Ascending aorta (tissue), 2 donors: ENCODE measurements around the gene RASL10A. TPM values are rescaled to one million over a fixed set of nuclear protein-coding genes. Genes with fewer than 3 reads are reported as not detected.

Source experiments
- DNase-seq, 2 donors: peaks; one replicate each; pipeline ENCODE4 v3.0.0-alpha.2; 2019; ENCODE audit warnings: low spot score in 2 of 2
- H3K27ac ChIP-seq, 2 donors: fragments of 200-600 bp; sonication (generic); one replicate each; pipeline ENCODE4 v1.5.1; 2016 to 2017; ENCODE audit warnings: mild to moderate bottlenecking in 1 of 2
- H3K27me3 ChIP-seq: fragments of 200-600 bp; sonication (generic); one replicate; pipeline ENCODE4 v1.5.1; 2017
- H3K36me3 ChIP-seq, 2 donors: fragments of 200-600 bp; sonication (generic); one replicate each; pipeline ENCODE4 v1.5.1; 2016
- H3K4me1 ChIP-seq, 2 donors: fragments of 200-600 bp; sonication (generic); one replicate each; pipeline ENCODE4 v1.5.1; 2016 to 2017; ENCODE audit warnings: mild to moderate bottlenecking in 1 of 2
- H3K4me3 ChIP-seq, 2 donors: fragments of 200-600 bp; sonication (generic); one replicate each; pipeline ENCODE4 v1.5.1; 2016 to 2017; ENCODE audit warnings: mild to moderate bottlenecking in 1 of 2
- H3K9me3 ChIP-seq, 2 donors: fragments of 200-600 bp; sonication (generic); one replicate each; pipeline ENCODE4 v1.5.1; 2016
- CTCF ChIP-seq, 3 experiments: fragments of 200-600 bp in 2 of 3; fragments of 450-650 bp in 1 of 3; sonication (generic) in 2 of 3; IDR thresholded peaks; one replicate each; pipeline ENCODE4 v1.5.1; 2016 to 2019; ENCODE audit warnings: antibody characterized with exemption in 3 of 3, mild to moderate bottlenecking in 1 of 3, moderate library complexity in 1 of 3
- intact Hi-C: fragments of 100-400 bp; cut with DNase I; formaldehyde crosslinking; loops from one replicate; pipeline ENCODE4 v1.15.1; 2023
- total RNA-seq: library from RNA; depleted of rRNA; stranded (reverse); fragments of >200 nt; gene quantifications from one replicate; pipeline ENCODE4 v1.1.0, GENCODE V29; 2016

Gene RASL10A
- total RNA-seq, 1 donor from 2014 or later: not detected

DNA sequence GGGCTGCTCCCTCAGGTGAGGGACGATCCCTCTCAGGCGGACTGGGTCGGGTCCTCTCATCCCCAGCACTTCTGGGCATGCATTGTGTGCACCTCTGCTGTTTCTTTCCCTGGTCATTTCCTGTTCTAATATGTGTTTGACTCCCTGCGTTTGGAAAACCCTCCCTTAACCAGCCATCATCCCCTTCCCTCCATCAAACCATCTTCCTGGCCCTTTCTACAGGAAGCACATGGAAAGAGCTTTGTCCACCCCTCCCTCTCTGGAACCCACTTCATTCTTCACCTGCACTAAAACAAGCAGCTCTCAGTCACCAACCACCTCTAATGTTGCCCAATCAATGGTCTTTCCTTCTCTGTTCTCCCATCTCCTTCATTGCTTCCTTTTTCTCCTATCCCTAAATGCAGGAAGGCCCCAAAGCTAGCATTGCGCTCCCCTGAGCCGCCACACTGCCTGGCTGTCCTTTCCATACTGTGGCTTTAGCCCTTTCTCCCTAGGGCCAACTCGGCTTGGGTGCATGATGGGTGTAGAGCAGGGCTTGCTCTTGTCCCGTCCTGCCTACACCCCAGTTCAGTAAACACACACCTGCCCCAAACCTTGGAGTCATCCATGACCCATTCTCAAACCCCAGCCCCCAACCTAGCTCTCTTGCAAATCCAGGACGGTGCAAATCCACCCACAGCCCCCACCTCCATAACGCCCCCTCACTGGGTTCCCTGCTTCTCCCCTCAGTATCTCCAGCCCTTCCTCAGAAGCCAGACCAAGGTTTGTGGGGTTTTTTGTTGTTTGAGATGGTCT, 14.5 kb downstream of the RASL10A start:
- H3K36me3 ChIP-seq: peaks cover 50 to 51% of the 10 kb centered on the region in 2 donors
- peaks cover 0 to 13% of the 10 kb centered on the region in 2 donors for H3K4me1 ChIP-seq
- intact Hi-C loops: no loop called here
- TF ChIP-seq CTCF (IDR thresholded peaks at IDR 0.05): no peak
- no peaks in the 10 kb centered on the region for H3K9me3 ChIP-seq
- no peak overlapping the region for H3K4me3 ChIP-seq
- no peaks in the 10 kb centered on the region for H3K27me3 ChIP-seq
- no peak for DNase-seq
- no peak overlapping the region for H3K27ac ChIP-seq

DNA sequence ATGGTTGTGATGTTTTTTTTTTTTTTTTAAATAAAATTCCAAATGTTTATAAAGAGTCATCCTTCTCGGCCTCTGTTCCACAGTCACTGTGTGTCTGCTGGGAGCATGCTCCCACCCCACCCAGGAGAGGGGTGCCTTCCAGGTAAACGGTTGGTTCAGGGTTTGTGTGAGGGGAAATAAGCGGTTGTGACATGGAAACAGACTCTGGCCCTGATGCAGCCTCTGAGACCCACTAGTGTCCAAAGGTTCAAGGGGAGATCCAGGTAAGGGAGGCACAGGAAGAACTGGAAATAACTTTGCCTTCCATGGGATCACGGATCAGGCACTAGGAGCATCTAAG, 15.1 kb downstream of the RASL10A start:
- Histone ChIP-seq H3K27me3 (no peaks in the 10 kb centered on the region), H3K9me3 (no peaks in the 10 kb centered on the region), H3K4me3 (no peak overlapping the region), H3K36me3 (peaks cover 55 to 56% of the 10 kb centered on the region in 2 donors), H3K4me1 (peaks cover 0 to 13% of the 10 kb centered on the region in 2 donors), H3K27ac (no peak overlapping the region)
- intact Hi-C loops: no loop called here
- no peak for TF ChIP-seq CTCF (IDR thresholded peaks at IDR 0.05)
- no peak for DNase-seq

DNA sequence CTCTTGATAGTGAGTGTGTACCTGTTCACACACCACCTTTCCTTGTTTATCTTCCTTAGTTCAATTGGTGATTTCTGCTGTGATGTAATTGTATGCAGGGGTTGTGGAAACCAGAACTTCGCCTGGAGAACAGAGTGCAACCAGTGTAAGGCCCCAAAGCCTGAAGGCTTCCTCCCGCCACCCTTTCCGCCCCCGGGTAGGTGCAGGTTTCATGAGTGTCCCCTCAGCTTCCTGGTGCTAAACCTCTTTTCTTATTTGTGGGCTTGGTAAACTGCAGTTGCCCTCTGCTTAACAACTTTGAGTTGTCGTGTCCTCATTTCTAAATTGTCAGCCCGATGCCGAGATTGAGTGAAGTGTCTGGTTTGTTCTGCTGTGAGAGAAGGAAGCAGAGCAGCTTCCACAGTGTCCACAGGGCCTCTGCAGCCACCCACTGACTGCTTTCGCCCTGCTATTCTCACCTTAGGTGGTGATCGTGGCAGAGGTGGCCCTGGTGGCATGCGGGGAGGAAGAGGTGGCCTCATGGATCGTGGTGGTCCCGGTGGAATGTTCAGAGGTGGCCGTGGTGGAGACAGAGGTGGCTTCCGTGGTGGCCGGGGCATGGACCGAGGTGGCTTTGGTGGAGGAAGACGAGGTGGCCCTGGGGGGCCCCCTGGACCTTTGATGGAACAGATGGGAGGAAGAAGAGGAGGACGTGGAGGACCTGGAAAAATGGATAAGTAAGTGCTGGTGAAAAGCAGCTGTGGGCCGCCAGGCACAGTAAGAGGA, 16.2 kb downstream of the RASL10A start:
- no peak overlapping the region for H3K4me3 ChIP-seq
- peaks cover 66% of the 10 kb centered on the region in 2 donors for H3K36me3 ChIP-seq
- H3K9me3 ChIP-seq: no peaks in the 10 kb centered on the region
- no peak overlapping the region for H3K27ac ChIP-seq
- TF ChIP-seq CTCF (IDR thresholded peaks at IDR 0.05): no peak
- peaks cover 0 to 13% of the 10 kb centered on the region in 2 donors for H3K4me1 ChIP-seq
- intact Hi-C loops: no loop called here
- no peaks in the 10 kb centered on the region for H3K27me3 ChIP-seq
- DNase-seq: no peak

GRCh38 chr22:29298641-29299040, 16.9 kb downstream of the RASL10A start:
- no peaks in the 10 kb centered on the region for H3K27me3 ChIP-seq
- intact Hi-C loops: no loop called here
- H3K27ac ChIP-seq: no peak overlapping the region
- TF ChIP-seq CTCF (IDR thresholded peaks at IDR 0.05): no peak
- no peak overlapping the region for H3K4me3 ChIP-seq
- peaks cover 0 to 13% of the 10 kb centered on the region in 2 donors for H3K4me1 ChIP-seq
- H3K9me3 ChIP-seq: no peaks in the 10 kb centered on the region
- DNase-seq: no peak
- peaks cover 73% of the 10 kb centered on the region in 2 donors for H3K36me3 ChIP-seq

- H3K36me3 ChIP-seq: peaks cover 91 to 100% of the 10 kb centered on the region in 2 donors
- H3K4me3 ChIP-seq: no peak overlapping the region
- TF ChIP-seq CTCF (IDR thresholded peaks at IDR 0.05): no peak
- H3K27ac ChIP-seq: no peak overlapping the region
- no peaks in the 10 kb centered on the region for H3K27me3 ChIP-seq
- no peaks in the 10 kb centered on the region for H3K4me1 ChIP-seq
- H3K9me3 ChIP-seq: no peaks in the 10 kb centered on the region
- no peak for DNase-seq
- intact Hi-C loops: no loop called here
These were observed 23.1 kb downstream of the RASL10A start for GRCh38 chr22:29292379-29292778.
